ENCODE results near the gene PTTG1IP. TPM values are rescaled to one million over a fixed set of nuclear protein-coding genes. Genes with fewer than 3 reads are reported as not detected.
A peak's percentile ranks its signal among the peaks of the same experiment; 100 is the strongest.

Gene PTTG1IP
- total RNA-seq, 1 experiment from 2014 or later: 136 TPM

- Mint-ChIP-seq H3K27me3 (ENCODE audit: unreplicated experiment) (no peaks in the 10 kb centered on the region), H3K4me1 (ENCODE audit: low read depth, unreplicated experiment) (no peaks in the 10 kb centered on the region), H3K4me3 (ENCODE audit: low read depth, unreplicated experiment) (peak overlapping the region; percentile 81), H3K27ac (ENCODE audit: unreplicated experiment) (no peak overlapping the region), H3K9me3 (ENCODE audit: low read depth, unreplicated experiment) (peaks cover 3% of the 10 kb centered on the region), H3K36me3 (ENCODE audit: insufficient read depth, unreplicated experiment) (peaks cover 10% of the 10 kb centered on the region)
- CTCF ChIA-PET: no interaction called here
- no TSS peak for BruUV-seq (replicated peaks)
- DNase-seq: no peak
- intact Hi-C loops (cut with micrococcal nuclease; ENCODE audit: unreplicated experiment): no loop called here
- TF ChIP-seq, protein P1, sequence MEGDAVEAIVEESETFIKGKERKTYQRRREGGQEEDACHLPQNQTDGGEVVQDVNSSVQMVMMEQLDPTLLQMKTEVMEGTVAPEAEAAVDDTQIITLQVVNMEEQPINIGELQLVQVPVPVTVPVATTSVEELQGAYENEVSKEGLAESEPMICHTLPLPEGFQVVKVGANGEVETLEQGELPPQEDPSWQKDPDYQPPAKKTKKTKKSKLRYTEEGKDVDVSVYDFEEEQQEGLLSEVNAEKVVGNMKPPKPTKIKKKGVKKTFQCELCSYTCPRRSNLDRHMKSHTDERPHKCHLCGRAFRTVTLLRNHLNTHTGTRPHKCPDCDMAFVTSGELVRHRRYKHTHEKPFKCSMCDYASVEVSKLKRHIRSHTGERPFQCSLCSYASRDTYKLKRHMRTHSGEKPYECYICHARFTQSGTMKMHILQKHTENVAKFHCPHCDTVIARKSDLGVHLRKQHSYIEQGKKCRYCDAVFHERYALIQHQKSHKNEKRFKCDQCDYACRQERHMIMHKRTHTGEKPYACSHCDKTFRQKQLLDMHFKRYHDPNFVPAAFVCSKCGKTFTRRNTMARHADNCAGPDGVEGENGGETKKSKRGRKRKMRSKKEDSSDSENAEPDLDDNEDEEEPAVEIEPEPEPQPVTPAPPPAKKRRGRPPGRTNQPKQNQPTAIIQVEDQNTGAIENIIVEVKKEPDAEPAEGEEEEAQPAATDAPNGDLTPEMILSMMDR (IDR thresholded peaks at IDR 0.05; ENCODE audit: unreplicated experiment): no peak
These were observed 56.6 kb downstream of the PTTG1IP start for GRCh38 chr21:44816761-44817505.

GRCh38 chr21:44815852-44816628 is 57.5 kb downstream of the PTTG1IP start:
- peaks cover 3% of the 10 kb centered on the region for H3K9me3 Mint-ChIP-seq (ENCODE audit: low read depth, unreplicated experiment)
- intact Hi-C loops (cut with micrococcal nuclease; ENCODE audit: unreplicated experiment): no loop called here
- no peak overlapping the region for H3K27ac Mint-ChIP-seq (ENCODE audit: unreplicated experiment)
- no peaks in the 10 kb centered on the region for H3K4me1 Mint-ChIP-seq (ENCODE audit: low read depth, unreplicated experiment)
- CTCF ChIA-PET: no interaction called here
- H3K36me3 Mint-ChIP-seq (ENCODE audit: insufficient read depth, unreplicated experiment): peaks cover 10% of the 10 kb centered on the region
- peak overlapping the region; percentile 81 for H3K4me3 Mint-ChIP-seq (ENCODE audit: low read depth, unreplicated experiment)
- DNase-seq: no peak
- TF ChIP-seq, protein P1 (IDR thresholded peaks at IDR 0.05; ENCODE audit: unreplicated experiment): no peak
- TSS peak; percentile 32 for BruUV-seq (replicated peaks)
- H3K27me3 Mint-ChIP-seq (ENCODE audit: unreplicated experiment): no peaks in the 10 kb centered on the region

DNA sequence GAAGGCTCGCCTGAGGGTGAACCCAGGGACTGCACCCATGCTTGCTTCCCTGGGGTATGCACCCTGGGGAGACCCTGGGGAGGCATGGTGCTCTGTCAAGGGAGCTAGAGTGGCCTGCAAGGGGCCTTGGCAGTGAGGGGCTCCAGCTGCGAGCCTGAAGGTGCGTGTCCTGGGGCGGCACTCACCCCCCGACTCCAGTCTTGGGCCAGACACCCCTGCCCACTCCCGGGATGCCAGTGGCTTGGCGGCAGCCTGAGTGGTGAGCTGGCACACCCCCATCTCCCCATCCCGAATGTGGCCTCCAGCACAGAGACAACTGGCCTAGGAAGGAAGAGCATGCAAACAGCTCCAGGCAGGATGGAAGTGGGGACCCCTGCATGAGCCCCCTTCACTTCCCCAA is 58.3 kb downstream of the PTTG1IP start:
- Mint-ChIP-seq H3K4me3 (ENCODE audit: low read depth, unreplicated experiment) (no peak overlapping the region), H3K27ac (ENCODE audit: unreplicated experiment) (no peak overlapping the region), H3K4me1 (ENCODE audit: low read depth, unreplicated experiment) (no peaks in the 10 kb centered on the region), H3K27me3 (ENCODE audit: unreplicated experiment) (no peaks in the 10 kb centered on the region), H3K36me3 (ENCODE audit: insufficient read depth, unreplicated experiment) (peaks cover 10% of the 10 kb centered on the region), H3K9me3 (ENCODE audit: low read depth, unreplicated experiment) (peaks cover 3% of the 10 kb centered on the region)
- no peak for DNase-seq
- CTCF ChIA-PET: interaction anchor here (0.5 kb wide), 1 partner anchor 38 kb away, joined by 8 read pairs; no protein-coding TSS in a partner anchor
- BruUV-seq (replicated peaks): no TSS peak
- intact Hi-C loops (cut with micrococcal nuclease; ENCODE audit: unreplicated experiment): no loop called here
- TF ChIP-seq, protein P1 (IDR thresholded peaks at IDR 0.05; ENCODE audit: unreplicated experiment): no peak

GRCh38 chr21:44814498-44815023 is 58.9 kb downstream of the PTTG1IP start:
- H3K9me3 Mint-ChIP-seq (ENCODE audit: low read depth, unreplicated experiment): no peaks in the 10 kb centered on the region
- intact Hi-C loops (cut with micrococcal nuclease; ENCODE audit: unreplicated experiment): no loop called here
- no peaks in the 10 kb centered on the region for H3K4me1 Mint-ChIP-seq (ENCODE audit: low read depth, unreplicated experiment)
- no peak for DNase-seq
- H3K27ac Mint-ChIP-seq (ENCODE audit: unreplicated experiment): no peak overlapping the region
- BruUV-seq (replicated peaks): no TSS peak
- H3K36me3 Mint-ChIP-seq (ENCODE audit: insufficient read depth, unreplicated experiment): peaks cover 13% of the 10 kb centered on the region
- TF ChIP-seq, protein P1 (IDR thresholded peaks at IDR 0.05; ENCODE audit: unreplicated experiment): no peak
- H3K4me3 Mint-ChIP-seq (ENCODE audit: low read depth, unreplicated experiment): no peak overlapping the region
- CTCF ChIA-PET: no interaction called here
- no peaks in the 10 kb centered on the region for H3K27me3 Mint-ChIP-seq (ENCODE audit: unreplicated experiment)
